NCI-H510A (cell line): ENCODE measurements around the gene DLG1.
"Not testable (repeated sequence)": the region's sequence is repeated elsewhere in the genome, so short reads cannot be mapped to it uniquely, and the experiment has no call there.

Experiments
- DNase-seq: peaks from one replicate; lab custom pipeline; 2025; lab: John Stamatoyannopoulos, UW

Gene DLG1

DNA sequence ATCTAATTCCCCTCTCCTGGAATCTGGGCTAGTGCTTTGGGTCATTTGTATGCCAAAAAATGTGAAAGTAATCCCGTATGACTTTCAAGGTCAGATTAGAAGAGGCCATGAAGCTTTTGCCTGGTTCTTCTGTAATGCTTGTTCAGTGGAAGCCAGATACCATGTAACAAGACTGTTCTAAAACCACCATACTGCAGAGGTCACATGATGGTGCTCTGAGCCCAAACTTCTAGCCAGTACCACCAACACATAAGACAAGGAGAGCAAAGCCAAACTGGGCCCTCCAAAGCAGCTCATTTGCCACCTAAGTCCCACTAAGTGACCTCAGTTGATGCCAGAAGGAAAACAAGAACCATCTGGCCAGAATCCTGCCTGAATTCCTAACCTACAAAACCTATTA is 204.5 kb downstream of the DLG1 start:
- DNase-seq, result no peak

DNA sequence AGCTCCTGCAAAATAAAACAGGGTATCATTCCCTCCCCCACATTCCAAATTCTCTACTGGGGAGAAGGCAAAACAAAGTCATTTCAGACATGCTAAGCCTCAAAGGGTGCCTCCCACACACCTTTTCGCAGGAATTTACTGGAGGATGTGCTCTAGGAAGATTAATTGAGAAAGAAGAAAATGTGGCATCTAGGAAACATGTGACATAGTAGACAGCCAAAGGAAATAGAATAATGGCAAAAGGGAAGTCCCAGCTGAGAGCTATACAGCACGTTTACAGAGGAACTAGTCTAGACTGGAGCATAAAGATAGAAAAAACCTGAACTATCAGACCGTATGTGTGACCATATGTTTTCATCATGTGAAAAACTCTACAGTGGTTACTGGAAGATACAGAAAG is 210.0 kb downstream of the DLG1 start:
- no peak for DNase-seq

DNA sequence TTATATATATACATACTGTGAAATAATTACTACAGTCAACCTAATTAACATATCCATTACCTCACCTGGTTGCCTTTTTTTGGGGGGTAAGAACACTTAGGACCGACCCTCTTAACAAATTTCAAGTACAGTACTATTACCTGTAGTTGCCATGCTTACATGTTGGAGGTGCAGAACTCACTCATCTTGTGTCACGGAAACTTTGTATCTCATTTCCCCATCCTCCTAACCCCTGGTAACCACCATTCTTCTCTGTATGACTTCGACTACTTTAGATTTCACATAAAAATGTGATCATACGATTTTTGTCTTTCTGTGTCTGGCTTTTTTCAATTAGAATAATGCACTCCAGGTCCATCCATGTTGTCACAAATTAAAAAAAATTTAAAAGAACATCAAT is 213.3 kb downstream of the DLG1 start:
- DNase-seq, result no peak

DNA sequence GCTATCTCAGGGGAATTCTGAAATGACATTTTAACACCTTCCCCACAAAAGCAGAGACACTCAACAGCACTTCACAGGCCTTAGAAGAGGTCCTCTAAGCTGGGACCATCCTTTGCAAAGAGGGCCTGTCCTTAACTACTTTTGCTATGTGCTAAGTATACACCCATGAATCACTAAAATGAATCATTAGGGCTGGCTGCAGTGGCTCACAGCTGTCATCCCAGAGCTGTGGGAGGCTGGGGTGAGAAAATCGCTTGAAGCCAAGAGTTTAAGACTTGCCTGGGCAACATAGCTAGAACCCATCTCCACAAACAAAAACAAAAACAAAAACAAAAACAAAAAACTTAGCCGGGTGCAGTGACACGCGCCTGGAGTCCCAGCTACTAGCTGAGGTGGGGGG is 214.9 kb downstream of the DLG1 start:
- DNase-seq, result no peak

DNA sequence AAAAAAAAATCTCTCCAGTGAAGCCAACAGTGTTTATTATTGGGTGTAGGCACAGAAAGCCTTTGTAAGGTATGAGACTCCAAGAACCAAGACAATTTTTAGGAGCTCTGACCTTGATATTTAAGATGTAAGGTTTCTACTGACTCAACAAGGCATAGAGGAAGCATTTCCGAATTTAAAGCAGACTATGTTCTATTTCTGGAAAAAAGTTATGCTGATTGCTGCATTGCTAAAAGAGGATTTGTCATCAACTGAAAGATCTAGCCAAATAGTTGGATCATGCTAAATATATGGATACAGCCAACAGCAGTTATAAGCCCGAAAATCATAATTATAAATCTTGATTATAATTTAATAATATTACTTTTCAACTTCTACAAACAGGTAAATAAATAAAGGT is 215.5 kb downstream of the DLG1 start:
- DNase-seq, result no peak

DNA sequence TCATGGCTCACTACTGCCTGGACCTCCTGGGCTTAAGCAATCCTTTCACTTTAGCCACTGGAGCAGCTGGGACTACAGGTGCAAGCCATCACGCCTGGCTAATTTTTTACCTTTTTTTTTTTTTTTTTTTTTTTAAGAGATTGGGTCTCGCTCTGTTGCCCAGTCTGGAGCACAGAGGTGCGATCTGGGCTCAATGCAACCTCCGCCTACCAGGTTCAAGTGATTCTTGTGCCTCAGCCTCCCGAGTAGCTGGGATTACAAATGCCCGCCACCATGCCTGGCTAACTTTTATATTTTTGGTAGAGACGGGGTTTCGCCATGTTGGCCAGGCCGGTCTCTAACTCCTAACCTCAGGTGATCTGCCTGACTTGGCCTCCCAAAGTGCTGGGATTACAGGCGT is 218.1 kb downstream of the DLG1 start:
- no peak for DNase-seq

DNA sequence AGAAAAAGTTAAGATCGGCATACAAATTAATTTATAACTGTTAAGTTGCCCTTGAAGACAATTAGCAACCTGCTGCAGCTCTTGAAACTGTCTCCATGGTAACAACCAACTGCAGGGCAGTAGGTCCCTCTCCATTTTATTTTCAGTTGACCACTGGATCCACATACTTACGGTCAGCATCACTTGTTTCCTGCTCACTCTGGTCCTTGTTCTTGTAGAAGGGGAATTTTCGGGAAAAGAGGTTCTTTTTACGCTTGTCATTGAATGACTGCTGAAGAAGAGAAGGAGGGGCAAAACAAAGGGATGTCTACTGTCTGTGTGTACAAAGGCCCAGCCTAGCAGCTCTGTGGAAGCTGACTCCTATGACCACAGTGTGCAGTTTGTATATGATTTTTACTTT is 222.0 kb downstream of the DLG1 start:
- DNase-seq, result no peak

DNA sequence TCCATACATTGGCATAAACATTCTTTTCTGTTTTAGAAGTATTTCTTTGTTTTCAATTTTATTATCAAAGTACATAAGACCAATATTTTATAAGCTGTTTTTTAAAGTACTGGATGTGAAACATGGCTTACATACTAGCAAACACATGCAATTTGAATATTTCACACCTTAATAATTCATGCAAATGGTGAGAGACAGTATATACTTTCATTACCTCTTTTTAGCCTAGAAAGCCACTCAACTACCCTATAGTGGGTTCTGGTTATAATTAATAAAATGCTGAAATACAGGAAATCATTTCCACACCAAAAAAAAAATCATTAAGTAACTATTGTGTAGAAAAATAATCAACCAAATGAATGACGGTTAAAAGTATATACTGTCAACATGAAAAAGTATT is 230.3 kb downstream of the DLG1 start:
- DNase-seq, result no peak

DNA sequence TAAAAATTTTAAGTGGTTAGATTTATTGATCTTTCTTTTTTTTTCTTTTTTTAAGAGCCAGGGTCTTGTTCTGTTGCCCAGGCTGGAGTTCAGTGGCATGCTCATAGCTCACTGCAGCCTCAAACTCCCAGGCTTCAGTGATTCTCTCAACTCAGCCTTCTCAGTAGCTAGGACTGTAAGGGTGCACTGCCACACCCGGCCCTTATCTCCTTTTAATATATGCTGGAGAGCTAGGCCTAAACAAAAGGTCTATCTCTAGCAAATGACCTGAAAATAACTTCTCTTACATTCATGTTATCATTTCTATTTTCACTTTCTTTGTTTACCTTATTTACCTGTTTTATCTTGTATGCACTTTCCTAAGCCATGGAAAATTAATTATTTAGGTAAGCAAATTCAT is 233.6 kb downstream of the DLG1 start:
- DNase-seq, result no peak

DNA sequence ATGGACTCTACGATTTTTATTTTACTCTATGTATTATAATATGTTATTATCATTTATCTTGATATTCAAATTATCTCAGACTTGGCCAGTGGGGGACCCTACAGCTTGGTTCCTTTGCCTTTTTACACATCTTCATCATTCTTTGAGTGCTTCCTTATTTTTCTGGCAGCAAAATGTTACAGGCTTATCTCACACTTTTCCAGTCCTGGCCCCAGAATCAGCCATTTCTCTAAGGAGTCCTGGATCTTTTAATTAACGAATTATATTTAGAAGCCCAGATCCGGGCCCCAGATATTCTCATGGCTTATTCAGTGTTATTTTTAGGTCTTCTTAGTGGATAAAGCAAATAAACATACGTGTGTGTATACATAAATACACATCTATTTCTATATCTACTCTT is 236.0 kb downstream of the DLG1 start:
- DNase-seq, result no peak

DNA sequence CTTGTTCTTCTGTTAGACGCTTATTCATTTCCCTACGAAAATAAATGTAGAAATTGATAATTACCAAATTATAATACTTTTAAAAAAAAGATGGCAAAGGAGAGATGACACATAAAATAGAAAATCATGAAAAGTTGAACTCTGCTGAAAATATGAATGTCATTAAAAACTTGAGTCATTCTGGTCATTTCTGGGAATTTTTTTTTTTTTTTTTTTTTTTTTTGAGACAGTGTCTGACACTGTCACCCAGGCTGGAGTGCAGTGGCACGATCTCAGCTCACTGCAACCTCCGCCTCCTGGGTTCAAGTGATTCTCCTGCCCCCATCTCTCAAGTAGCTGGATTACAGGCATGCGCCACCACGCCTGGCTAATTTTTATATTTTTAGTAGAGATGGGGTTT is 246.8 kb downstream of the DLG1 start:
- DNase-seq, result not testable (repeated sequence)

DNA sequence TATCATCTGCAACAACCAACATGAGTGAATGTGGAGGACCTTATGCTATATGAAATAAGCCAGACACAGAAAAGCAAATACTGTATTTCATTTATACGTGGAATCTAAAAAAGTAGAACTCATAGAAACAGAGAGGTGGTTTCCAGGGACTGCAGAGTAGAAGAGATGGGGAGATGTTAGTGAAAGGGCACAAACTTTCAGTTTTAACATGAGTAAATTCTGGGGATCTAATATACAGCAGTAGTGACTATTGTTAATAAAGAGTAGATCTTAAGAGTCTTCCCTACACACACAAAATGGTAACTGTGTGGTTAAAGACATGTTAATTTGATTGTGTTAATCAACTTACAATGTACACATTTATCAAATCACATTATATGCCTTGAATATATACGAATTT is 247.9 kb downstream of the DLG1 start:
- DNase-seq, result no peak

DNA sequence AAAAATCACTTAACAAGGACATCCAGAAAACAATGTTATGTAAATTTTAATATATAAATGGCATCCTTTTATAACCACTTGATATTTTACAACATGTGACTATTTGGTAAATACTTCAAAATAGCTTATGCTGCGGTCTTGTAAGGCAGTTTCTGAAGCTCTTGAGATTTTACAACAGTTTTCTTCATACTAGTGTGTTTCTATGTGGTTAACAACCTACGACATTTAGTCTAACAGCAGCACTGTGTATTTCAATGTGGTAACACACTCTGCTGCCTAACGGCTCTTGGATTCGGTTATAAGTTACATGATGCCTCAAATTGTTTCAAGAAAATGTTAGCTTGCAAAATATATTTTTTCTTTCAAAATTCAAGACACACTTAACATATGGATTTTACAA is 255.9 kb downstream of the DLG1 start:
- DNase-seq, result no peak

DNA sequence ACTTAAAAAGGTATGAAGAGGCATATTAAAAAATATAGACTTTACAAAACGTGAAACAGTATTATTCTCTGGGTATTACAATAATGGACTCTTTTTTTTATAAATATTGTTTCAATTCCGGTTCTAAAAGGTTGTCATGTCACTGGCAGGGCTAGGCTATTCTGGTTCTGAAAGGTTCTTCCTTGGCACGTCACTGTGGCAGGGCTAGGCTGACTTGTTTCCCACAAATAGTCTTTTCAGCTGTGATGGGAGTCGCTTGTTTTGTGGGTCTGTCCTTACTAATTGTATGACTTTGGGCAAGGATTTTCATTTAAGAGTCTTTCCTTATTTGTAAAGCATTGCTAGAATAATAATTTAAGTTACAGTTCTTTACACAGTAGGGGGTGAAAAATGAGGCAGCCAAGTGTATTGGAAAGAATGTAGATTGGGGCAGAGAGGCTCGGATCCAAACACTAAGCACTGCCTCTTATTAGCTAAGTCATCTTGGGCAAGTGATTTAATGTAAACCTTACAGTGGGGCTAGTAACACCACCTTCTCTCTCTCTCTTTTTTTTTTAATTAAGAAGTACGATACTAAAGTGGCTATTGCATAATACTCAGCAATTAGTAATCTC is 256.4 kb downstream of the DLG1 start:
- no peak for DNase-seq

DNA sequence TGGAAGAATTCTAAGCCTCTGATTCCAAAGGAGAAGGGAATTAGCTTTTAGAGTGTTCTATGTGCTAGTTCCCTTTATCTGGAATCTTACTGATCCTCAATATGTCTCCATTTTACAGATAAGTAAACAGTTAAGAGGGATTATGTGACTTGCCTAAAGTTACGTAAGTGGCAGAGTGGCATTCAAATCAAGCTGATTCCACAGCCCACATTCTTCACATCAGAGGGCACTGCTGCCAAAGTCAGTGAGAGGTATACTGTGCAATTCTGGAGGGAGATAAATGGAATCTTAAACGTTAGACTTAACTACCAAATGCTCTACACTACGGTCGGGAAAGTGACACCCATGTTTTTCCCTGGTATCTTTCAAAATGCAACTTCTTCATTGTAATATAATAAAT is 257.8 kb downstream of the DLG1 start:
- DNase-seq, result no peak

DNA sequence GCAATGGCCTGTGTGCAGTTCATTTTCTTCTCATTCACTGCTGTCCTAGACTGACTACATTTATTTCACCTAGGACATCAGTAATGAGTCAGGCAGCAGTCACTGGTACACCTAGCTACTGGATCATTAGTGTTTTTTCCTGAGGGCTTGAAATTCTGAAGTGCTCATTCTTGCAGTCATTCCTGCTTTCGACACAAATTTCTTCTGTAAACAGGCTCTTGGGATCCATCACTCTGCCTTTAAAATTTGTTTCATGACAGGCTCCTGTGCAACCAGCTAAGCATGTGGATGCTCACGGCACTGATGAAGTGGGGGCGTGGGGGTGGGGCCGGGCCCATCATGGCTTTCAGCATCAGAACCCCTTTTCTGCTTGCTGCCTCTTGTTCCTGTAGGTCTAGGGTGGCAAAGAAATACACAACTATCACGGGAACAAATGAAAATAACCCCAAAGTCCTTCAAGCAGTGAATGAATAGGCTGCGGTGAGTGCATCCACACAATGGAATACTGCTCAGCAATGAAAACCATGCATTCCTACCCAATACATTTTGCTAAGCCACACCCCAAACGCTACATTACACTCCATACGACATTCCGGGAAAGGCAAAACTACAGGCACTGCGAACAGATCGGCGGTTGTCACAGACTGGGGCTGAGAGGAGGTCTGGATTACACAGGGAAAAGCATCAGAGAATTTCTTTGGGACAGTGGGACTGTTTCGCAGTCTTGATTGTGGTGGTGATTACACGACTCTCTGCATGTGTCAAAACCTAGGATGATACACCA is 259.5 kb downstream of the DLG1 start:
- DNase-seq, result no peak

DNA sequence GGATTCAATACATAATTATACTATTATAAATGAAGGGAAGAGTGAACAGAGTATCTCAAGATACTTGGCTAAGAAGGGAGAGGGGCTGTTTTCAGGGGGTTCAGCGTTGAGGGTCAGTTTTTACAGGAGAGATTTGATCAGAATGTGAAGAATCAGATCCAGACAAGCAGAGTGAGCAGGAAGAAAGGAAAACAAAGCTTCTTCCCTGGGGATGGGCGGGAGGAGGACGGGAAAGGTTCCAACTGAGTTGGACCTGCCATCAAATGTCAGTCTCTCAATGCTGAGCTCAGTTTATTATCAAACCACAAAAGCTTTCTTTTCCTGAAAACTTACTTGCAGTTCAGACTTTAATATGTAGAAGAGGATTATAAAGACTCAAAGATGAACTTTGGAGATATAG is 262.8 kb downstream of the DLG1 start:
- no peak for DNase-seq

DNA sequence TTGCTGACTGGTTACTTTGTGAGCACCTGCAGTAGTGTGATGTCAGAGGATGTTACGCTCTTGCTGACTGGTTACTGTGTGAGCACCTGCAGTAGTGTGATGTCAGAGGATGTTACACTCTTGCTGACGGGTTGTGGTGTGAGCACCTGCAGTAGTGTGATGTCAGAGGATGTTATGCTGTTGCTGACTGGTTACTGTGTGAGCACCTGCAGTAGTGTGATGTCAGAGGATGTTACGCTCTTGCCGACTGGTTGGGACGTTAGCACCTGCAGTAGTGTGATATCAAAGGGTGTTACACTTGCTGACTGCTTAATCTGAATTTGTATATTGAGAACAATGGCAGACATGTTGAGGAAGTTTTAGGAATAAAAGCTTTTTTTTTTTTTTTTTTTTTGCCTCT is 263.6 kb downstream of the DLG1 start:
- DNase-seq, result not testable (repeated sequence)

DNA sequence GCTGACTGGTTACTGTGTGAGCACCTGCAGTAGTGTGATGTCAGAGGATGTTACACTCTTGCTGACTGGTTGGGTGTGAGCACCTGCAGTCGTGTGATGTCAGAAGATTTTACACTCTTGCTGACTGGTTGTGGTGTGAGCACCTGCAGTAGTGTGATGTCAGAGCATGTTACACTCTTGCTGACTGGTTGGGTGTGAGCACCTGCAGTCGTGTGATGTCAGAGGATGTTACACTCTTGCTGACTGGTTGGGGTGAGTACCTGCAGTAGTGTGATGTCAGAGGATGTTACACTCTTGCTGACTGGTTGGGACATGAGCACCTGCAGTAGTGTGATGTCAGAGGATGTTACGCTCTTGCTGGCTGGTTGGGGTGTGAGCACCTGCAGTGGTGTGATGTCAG is 264.6 kb downstream of the DLG1 start:
- DNase-seq, result not testable (repeated sequence)

DNA sequence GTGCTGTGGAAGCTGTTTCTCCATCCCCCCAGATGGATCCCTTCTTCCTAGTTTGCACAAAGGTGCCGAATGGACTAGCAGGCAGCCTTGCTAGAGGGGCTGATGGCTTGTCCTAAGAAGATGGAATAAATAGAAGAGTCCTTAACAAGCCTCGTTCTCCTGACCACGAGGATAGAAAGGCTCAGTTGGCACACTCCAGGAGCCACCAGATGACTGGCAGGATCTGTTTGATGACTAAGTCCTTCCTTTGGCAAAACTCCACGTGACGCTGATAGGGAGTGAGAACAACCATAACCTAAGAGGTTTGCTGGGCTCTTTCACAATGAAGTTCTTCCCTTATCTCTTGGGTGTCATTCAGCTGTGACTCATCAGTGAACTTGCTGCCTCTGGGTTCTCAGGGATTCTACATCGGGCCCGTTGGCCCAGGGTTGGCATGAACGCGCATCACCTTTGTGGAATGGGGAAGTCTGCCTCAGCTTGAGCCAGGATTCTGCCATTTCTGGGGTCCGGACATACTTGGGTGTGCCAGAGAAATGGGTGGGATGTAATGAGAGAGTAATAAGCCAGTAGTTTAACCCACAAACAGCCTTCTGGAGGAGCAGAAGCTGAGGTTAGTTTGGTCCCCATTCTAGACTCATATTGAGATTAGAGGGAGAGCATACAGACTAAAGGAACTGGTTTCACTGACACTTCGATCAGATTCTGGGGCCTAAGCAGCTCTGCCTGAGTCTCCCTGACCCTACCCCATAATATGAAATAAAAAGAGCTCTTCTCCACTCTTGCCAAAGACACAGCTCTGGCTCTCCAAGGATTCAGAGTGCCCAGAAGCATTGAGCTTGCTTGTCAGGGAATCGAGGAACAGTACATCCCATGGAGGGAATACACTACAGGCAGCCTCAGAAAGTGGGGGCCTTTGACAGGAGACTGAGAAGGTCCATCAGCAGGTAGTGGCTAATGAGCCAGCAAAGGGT is 266.8 kb downstream of the DLG1 start:
- DNase-seq, result no peak

DNA sequence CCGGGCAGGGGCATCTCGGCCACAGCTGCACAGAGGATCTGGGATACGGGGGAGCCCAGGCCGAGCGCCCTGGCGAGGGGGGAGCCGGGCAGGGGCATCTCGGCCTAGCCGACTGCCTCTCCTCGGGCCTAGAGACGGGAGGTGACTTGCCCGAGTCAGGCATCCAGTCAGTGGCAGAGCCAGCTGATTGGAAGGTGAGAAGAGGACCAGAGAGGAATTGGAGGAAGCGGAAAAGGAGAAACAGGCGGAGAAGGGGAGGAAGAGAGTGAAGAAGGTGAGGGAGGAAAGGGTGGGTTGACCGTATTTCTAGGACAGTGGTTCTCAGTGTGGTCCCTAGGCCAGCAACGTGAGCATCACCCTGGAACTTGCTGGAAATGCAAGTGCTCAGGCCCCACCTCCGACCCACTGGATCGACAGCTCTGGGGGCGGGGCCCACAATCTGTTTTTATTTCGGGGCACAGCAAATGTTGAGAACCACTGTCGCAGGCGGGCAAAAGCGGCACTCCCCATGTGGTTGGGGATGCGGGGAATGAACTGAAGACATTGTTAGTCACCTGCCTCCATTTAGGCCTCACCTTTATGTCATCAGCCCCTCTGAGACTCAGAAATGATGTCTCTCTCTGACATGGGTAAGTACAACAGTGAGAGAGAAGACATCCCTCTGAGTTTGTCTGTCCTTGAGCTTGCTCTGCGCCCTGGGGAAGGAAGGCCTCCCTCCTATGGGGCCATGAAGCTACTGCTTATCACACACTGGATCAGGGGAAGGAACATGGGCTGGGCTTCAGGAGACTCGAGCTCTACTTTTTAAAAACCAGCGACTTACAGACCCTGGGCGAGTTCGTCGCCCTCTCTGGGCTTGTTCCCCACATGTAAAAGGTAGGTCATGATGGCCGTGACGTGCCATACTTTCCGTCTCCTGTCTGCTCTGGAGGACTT is 267.8 kb downstream of the DLG1 start:
- DNase-seq, result no peak
